ENCODE data around the gene LARP4B. TPM values are rescaled to one million over a fixed set of nuclear protein-coding genes. Genes with fewer than 3 reads are reported as not detected.

Gene LARP4B
- total RNA-seq, 2 experiments from 2014 or later: 33.1 to 40.2 TPM

DNA sequence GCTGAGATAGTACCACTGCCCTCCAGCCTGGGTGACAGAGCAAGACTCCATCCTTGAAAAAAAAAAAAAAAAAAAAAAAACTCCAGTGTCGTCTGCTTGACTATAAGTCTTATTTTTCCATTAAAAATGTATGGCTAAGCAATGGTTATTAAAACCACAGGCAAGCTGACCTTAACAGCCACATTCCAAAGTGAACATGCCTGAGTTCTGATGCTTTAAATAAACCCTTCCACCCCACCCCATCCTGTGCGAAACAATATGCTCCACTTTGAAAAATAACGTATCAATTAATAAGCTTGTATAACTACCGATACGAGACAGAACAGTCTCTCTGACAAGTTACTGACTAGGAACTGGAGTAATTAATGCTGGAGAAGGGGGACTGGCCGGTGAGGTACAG lies 63.7 kb downstream of the LARP4B start:
- Mint-ChIP-seq H3K27ac (no peak overlapping the region), H3K4me3 (no peak overlapping the region), H3K36me3 (ENCODE audit: low read depth) (peaks cover 82% of the 10 kb centered on the region), H3K4me1 (ENCODE audit: low read depth) (peaks cover 34% of the 10 kb centered on the region), H3K27me3 (no peaks in the 10 kb centered on the region), H3K9me3 (no peaks in the 10 kb centered on the region)
- H3K36me3 ChIP-seq (ENCODE audit: insufficient read depth, low read length): peaks cover 44% of the 10 kb centered on the region
- H3K27ac ChIP-seq (ENCODE audit: low read depth in 1 of 2, low read length in 2 of 2): no peak overlapping the region
- ChIA-PET POLR2A (no interaction called here), CTCF (no interaction called here)
- H3K4me3 ChIP-seq (ENCODE audit: low read length): no peak overlapping the region
- intact Hi-C loops (cut with DNase I, micrococcal nuclease): no loop called here
- H3K4me1 ChIP-seq (ENCODE audit: insufficient read depth, low read length): no peaks in the 10 kb centered on the region
- DNase-seq (no peak), ATAC-seq (ENCODE audit: poor library complexity) (no peak)
- H3K27me3 ChIP-seq (ENCODE audit: control insufficient read depth in 1 of 2, insufficient read depth in 2 of 2, low read length in 2 of 2): no peaks in the 10 kb centered on the region
- no peaks in the 10 kb centered on the region for H3K9me3 ChIP-seq (ENCODE audit: control insufficient read depth in 1 of 2, insufficient read depth in 1 of 2, low read length in 2 of 2)
- TF ChIP-seq CTCF (IDR thresholded peaks at IDR 0.05): no peak

DNA sequence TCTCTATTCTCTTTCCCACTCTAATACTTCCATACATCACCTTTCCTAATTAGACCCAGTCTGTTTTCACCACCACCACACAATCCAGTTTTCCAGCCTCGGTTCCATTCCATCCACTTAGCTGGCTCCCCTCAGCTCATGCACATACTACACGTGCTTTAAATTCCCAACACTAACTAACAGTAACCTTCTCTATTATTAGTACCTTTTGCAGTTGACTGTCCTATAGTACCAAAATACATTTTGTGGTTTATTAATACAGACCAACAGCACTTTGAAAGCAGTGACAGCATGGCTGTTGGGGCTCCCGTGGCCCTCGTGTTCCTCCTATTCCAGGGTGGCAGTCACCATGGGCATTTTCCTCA lies 64.9 kb downstream of the LARP4B start:
- peaks cover 37% of the 10 kb centered on the region for H3K4me1 Mint-ChIP-seq (ENCODE audit: low read depth)
- ChIA-PET CTCF (no interaction called here), POLR2A (no interaction called here)
- ATAC-seq (ENCODE audit: poor library complexity): no peak
- H3K27me3 Mint-ChIP-seq: no peaks in the 10 kb centered on the region
- no peaks in the 10 kb centered on the region for H3K9me3 Mint-ChIP-seq
- Histone ChIP-seq H3K4me3 (ENCODE audit: low read length) (no peak overlapping the region), H3K27me3 (ENCODE audit: control insufficient read depth in 1 of 2, insufficient read depth in 2 of 2, low read length in 2 of 2) (no peaks in the 10 kb centered on the region), H3K9me3 (ENCODE audit: control insufficient read depth in 1 of 2, insufficient read depth in 1 of 2, low read length in 2 of 2) (no peaks in the 10 kb centered on the region), H3K36me3 (ENCODE audit: insufficient read depth, low read length) (peaks cover 39% of the 10 kb centered on the region), H3K4me1 (ENCODE audit: insufficient read depth, low read length) (no peaks in the 10 kb centered on the region), H3K27ac (ENCODE audit: low read depth in 1 of 2, low read length in 2 of 2) (no peak overlapping the region)
- no peak for TF ChIP-seq CTCF (IDR thresholded peaks at IDR 0.05)
- DNase-seq: no peak
- intact Hi-C loops (cut with DNase I, micrococcal nuclease): no loop called here
- H3K36me3 Mint-ChIP-seq (ENCODE audit: low read depth): peaks cover 81% of the 10 kb centered on the region
- H3K27ac Mint-ChIP-seq: no peak overlapping the region
- no peak overlapping the region for H3K4me3 Mint-ChIP-seq

DNA sequence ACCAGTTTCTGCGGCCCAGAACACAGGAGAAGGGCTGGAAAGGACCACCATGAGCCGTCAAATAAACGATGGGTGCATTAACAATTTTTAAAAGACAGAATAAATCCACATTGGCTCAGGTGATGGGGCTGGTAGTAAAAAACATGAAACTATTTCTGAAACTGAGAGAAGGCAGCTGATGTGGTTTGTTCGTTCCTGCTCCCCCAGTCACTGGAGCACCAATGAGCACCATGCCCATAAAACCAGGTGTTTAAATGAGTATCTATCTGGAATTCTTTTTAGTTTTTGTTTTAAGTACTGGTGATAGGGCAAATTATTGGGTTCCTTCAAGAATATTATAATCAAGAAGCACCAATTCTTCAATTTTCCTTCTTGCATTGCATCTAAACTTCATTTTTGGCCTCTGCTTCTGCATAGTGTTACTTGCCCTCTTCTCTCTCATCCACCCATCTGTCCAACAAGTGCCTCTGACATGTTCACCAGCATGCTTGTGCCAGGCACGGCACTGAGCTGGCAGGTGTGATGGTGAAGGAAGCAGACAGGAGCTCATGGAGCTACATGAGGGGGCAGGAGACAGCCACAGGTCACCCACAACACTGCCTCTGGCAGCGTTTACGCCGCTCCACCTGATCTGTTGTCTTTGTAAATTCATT lies 65.5 kb downstream of the LARP4B start:
- Mint-ChIP-seq H3K27ac (no peak overlapping the region), H3K36me3 (ENCODE audit: low read depth) (peaks cover 81% of the 10 kb centered on the region), H3K9me3 (no peaks in the 10 kb centered on the region), H3K4me3 (no peak overlapping the region), H3K4me1 (ENCODE audit: low read depth) (peaks cover 33% of the 10 kb centered on the region), H3K27me3 (no peaks in the 10 kb centered on the region)
- intact Hi-C loops (cut with DNase I, micrococcal nuclease): no loop called here
- TF ChIP-seq CTCF (IDR thresholded peaks at IDR 0.05): no peak
- Histone ChIP-seq H3K4me1 (ENCODE audit: insufficient read depth, low read length) (no peaks in the 10 kb centered on the region), H3K4me3 (ENCODE audit: low read length) (no peak overlapping the region), H3K36me3 (ENCODE audit: insufficient read depth, low read length) (peaks cover 43% of the 10 kb centered on the region), H3K9me3 (ENCODE audit: control insufficient read depth in 1 of 2, insufficient read depth in 1 of 2, low read length in 2 of 2) (no peaks in the 10 kb centered on the region), H3K27ac (ENCODE audit: low read depth in 1 of 2, low read length in 2 of 2) (no peak overlapping the region), H3K27me3 (ENCODE audit: control insufficient read depth in 1 of 2, insufficient read depth in 2 of 2, low read length in 2 of 2) (no peaks in the 10 kb centered on the region)
- ChIA-PET POLR2A (no interaction called here), CTCF (no interaction called here)
- DNase-seq (no peak), ATAC-seq (ENCODE audit: poor library complexity) (no peak)

Data from CD4-positive, alpha-beta T cell (primary cell).